T-cell (primary cell): ENCODE data around the gene NPBWR2. TPM values are rescaled to one million over a fixed set of nuclear protein-coding genes. Genes with fewer than 3 reads are reported as not detected.

Experiments
- ATAC-seq, 4 experiments: fragments of 200-7000 bp in 3 of 4; fragments of 150-1000 bp in 1 of 4; cut with Tn5 transposase; replicated peaks in 1 of 4; 1 replicate in 3 of 4; 2 replicates in 1 of 4; pipeline ENCODE4 v1.10.0; 2021; ENCODE audit warnings: moderate library complexity in 3 of 4, mild to moderate bottlenecking in 2 of 4, moderate number of reproducible peaks in 1 of 4
- CTCF ChIA-PET, 2 donors: fragments of 300-600 bp; sonication (Branson Sonifier 250); formaldehyde crosslinking; loops; one replicate each; lab custom pipeline; 2022; ENCODE audit warnings: antibody characterized with exemption in 2 of 2; lab: Charles Lee
- POLR2A ChIA-PET, 2 donors: fragments of 300-600 bp; sonication (Branson Sonifier 250); formaldehyde crosslinking; loops; one replicate each; lab custom pipeline; 2022; ENCODE audit warnings: antibody characterized with exemption in 2 of 2; lab: Charles Lee
- DNase-seq, 35 experiments: peaks; one replicate each; pipeline versions ENCODE4 v3.0.0 to v3.0.0-alpha.2; 2013 to 2023
- H3K27ac ChIP-seq: one replicate; pipeline ENCODE4 v1.5.1; 2013; ENCODE audit warnings: low read length
- H3K27me3 ChIP-seq, 2 experiments: replicated peaks in 1 of 2; 1 replicate in 1 of 2; 2 replicates in 1 of 2; pipeline versions ENCODE4 v1.6.1 to v1.7.0; 2013; ENCODE audit warnings: low read length in 1 of 2, mixed read lengths in 1 of 2; ENCODE audit not compliant: control insufficient read depth in 2 of 2, insufficient read depth in 2 of 2; ENCODE audit errors: extremely low read depth in 1 of 2
- H3K36me3 ChIP-seq, 2 donors: 1 replicate in 1 of 2; 2 replicates in 1 of 2; pipeline versions ENCODE4 v1.6.1 to v1.7.0; 2013; ENCODE audit warnings: low read length in 1 of 2; ENCODE audit not compliant: control insufficient read depth in 2 of 2, insufficient read depth in 1 of 2; ENCODE audit errors: extremely low read depth in 1 of 2
- H3K4me1 ChIP-seq, 2 experiments: 1 replicate in 1 of 2; 2 replicates in 1 of 2; pipeline versions ENCODE4 v1.6.1 to v1.7.0; 2013; ENCODE audit warnings: low read length in 2 of 2, mixed read lengths in 1 of 2; ENCODE audit not compliant: insufficient read depth in 2 of 2, control insufficient read depth in 1 of 2; ENCODE audit errors: extremely low read depth in 1 of 2
- H3K4me3 ChIP-seq, 2 donors: 1 replicate in 1 of 2; 2 replicates in 1 of 2; pipeline versions ENCODE4 v1.5.1 to v1.7.0; 2013; ENCODE audit warnings: mild to moderate bottlenecking in 2 of 2, low read length in 1 of 2, moderate library complexity in 1 of 2; ENCODE audit not compliant: control insufficient read depth in 1 of 2; ENCODE audit errors: extremely low read depth in 1 of 2
- H3K9me3 ChIP-seq: 2 replicates; pipeline ENCODE4 v1.7.0; 2013
- H3K27ac Mint-ChIP-seq, 2 donors: one replicate each; pipeline ENCODE4 v1.8.0; 2020 to 2021; ENCODE audit warnings: mild to moderate bottlenecking in 2 of 2, mixed read lengths in 2 of 2
- H3K27me3 Mint-ChIP-seq, 2 donors: one replicate each; pipeline ENCODE4 v1.8.0; 2021 to 2022; ENCODE audit warnings: mixed read lengths in 2 of 2
- H3K36me3 Mint-ChIP-seq: one replicate; pipeline ENCODE4 v1.8.0; 2021; ENCODE audit warnings: mixed read lengths
- H3K4me1 Mint-ChIP-seq, 3 donors: one replicate each; pipeline ENCODE4 v1.8.0; 2020 to 2022; ENCODE audit warnings: mixed read lengths in 3 of 3, mild to moderate bottlenecking in 1 of 3
- H3K4me3 Mint-ChIP-seq, 3 donors: one replicate each; pipeline ENCODE4 v1.8.0; 2020 to 2022; ENCODE audit warnings: mild to moderate bottlenecking in 3 of 3, mixed read lengths in 3 of 3, moderate library complexity in 3 of 3
- H3K9me3 Mint-ChIP-seq, 3 donors: one replicate each; pipeline ENCODE4 v1.8.0; 2020 to 2022; ENCODE audit warnings: mixed read lengths in 3 of 3
- WGBS: methylation state at CpG from one replicate; pipeline ENCODE4 v1.1.5; 2013; ENCODE audit warnings: missing lambda C conversion rate; ENCODE audit not compliant: insufficient coverage; 5-methylcytosine and 5-hydroxymethylcytosine counted together
- total RNA-seq, 35 experiments: library from RNA in 6 of 35; stranded (reverse) in 6 of 35; fragments of 120-200 nt in 1 of 35; gene quantifications; one replicate each; pipeline versions ENCODE4 v1.2.1 to v1.2.4 and lab custom pipeline; 2013 to 2026

Gene NPBWR2
- total RNA-seq, 5 donors from 2014 or later (not counting 1 experiment from before 2014, with no cell fraction given), result not detected

- Histone ChIP-seq H3K27ac (no peak overlapping the region), H3K9me3 (no peaks in the 10 kb centered on the region), H3K4me1 (no peaks in the 10 kb centered on the region), H3K36me3 (no peaks in the 10 kb centered on the region), H3K27me3 (peaks cover 0 to 29% of the 10 kb centered on the region in 2 experiments), H3K4me3 (no peak overlapping the region)
- Mint-ChIP-seq H3K9me3 (no peaks in the 10 kb centered on the region), H3K4me1 (no peaks in the 10 kb centered on the region), H3K36me3 (no peaks in the 10 kb centered on the region), H3K27me3 (peaks cover 0 to 1% of the 10 kb centered on the region in 2 donors), H3K4me3 (no peak overlapping the region), H3K27ac (no peak overlapping the region)
- no peak for ATAC-seq
- ChIA-PET CTCF (no interaction called here), POLR2A (no interaction called here)
- 85% methylated on average over 2 of the region's 2 CpGs for WGBS
- DNase-seq, result no peak
Observed at GRCh38 chr20:64153410-64153809, 46.0 kb upstream of the NPBWR2 start.

DNA sequence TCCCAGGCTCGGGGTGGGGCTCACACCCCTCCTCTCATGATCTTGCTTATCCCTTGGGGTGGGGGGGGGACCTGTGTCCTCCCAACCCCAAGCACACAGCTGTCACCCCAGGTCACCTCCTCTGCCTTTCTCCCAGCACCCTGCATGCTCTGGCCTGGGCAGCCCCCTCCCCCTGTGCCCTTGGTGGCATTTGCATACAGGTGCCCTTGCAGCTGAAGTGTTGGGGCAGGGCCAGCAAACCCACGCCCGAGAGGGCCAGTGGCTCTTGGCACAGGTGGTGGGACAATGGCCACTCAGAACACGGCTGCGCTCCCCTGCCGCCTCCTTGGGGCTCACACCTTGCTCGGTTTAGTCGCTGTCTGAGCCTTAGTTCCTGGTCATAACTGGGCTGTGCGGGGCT is 45.5 kb upstream of the NPBWR2 start:
- Mint-ChIP-seq H3K27ac (no peak overlapping the region), H3K4me3 (no peak overlapping the region), H3K4me1 (no peaks in the 10 kb centered on the region), H3K27me3 (peaks cover 0 to 1% of the 10 kb centered on the region in 2 donors), H3K36me3 (no peaks in the 10 kb centered on the region), H3K9me3 (no peaks in the 10 kb centered on the region)
- POLR2A ChIA-PET, result no interaction called here
- Histone ChIP-seq H3K4me1 (no peaks in the 10 kb centered on the region), H3K4me3 (no peak overlapping the region), H3K9me3 (no peaks in the 10 kb centered on the region), H3K36me3 (no peaks in the 10 kb centered on the region), H3K27me3 (peaks cover 0 to 29% of the 10 kb centered on the region in 2 experiments), H3K27ac (no peak overlapping the region)
- CTCF ChIA-PET, result no interaction called here
- no peak for DNase-seq
- ATAC-seq, result no peak
- WGBS, result 86% methylated on average over 8 of the region's 9 CpGs

DNA sequence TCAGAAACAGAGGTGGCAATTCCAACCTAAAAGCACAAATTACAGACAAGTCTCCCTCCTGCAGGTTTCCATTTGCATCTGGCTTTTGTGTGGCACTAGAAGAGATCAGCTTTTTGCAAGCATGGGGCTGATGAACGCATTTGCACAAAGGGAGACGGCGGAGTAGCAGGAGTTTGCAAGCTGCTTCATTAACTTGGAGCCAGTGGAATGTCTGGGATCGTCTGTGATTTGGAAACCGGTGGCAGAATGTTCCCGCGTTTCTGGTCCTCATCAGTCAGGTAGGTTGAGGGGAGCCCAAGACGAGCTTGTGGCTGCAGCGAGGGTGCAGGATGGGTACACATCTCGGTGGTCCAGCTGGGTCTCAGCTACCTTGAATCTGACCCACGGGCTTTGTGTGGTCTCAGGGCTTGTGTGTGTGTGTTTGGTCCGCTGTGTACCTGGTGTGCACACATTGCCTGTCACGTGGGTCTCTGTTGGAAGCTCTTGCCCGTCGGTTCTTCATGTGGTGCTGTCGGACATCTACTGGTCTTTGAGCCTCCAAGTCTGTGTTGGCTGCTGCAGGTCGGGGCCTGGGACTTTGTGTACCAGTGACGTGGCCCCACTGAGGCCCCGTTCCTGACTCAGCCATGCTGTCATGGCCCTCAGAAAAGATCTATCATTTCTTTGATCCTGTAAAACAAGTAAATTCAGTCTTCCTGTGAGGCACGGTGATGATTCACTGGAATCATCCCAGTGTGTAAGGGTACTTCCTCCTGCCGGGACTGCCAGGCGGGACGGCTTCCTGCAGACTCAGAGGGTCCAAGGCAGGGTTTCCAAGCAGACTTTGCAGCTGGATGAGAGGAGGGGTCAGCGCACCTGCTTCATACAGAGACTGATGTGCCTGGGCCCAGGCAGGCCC is 44.5 kb upstream of the NPBWR2 start:
- H3K9me3 Mint-ChIP-seq, result no peaks in the 10 kb centered on the region
- Histone ChIP-seq H3K27ac (no peak overlapping the region), H3K9me3 (no peaks in the 10 kb centered on the region), H3K27me3 (peaks cover 0 to 29% of the 10 kb centered on the region in 2 experiments), H3K36me3 (no peaks in the 10 kb centered on the region), H3K4me1 (no peaks in the 10 kb centered on the region), H3K4me3 (no peak overlapping the region)
- no peak overlapping the region for H3K27ac Mint-ChIP-seq
- H3K4me1 Mint-ChIP-seq, result no peaks in the 10 kb centered on the region
- ATAC-seq (no peak), DNase-seq (no peak)
- CTCF ChIA-PET, result no interaction called here
- no peak overlapping the region for H3K4me3 Mint-ChIP-seq
- H3K27me3 Mint-ChIP-seq, result peaks cover 0 to 6% of the 10 kb centered on the region in 2 donors
- H3K36me3 Mint-ChIP-seq, result no peaks in the 10 kb centered on the region
- POLR2A ChIA-PET, result no interaction called here
- 75% methylated on average over 22 of the region's 24 CpGs for WGBS

GRCh38 chr20:64150756-64151632 is 43.6 kb upstream of the NPBWR2 start:
- no peaks in the 10 kb centered on the region for H3K9me3 Mint-ChIP-seq
- ChIA-PET CTCF (no interaction called here), POLR2A (no interaction called here)
- Histone ChIP-seq H3K27ac (no peak overlapping the region), H3K4me1 (no peaks in the 10 kb centered on the region), H3K36me3 (no peaks in the 10 kb centered on the region), H3K27me3 (peaks cover 0 to 29% of the 10 kb centered on the region in 2 experiments), H3K4me3 (no peak overlapping the region), H3K9me3 (no peaks in the 10 kb centered on the region)
- H3K27ac Mint-ChIP-seq, result no peak overlapping the region
- peaks cover 0 to 6% of the 10 kb centered on the region in 2 donors for H3K27me3 Mint-ChIP-seq
- no peaks in the 10 kb centered on the region for H3K36me3 Mint-ChIP-seq
- no peak overlapping the region for H3K4me3 Mint-ChIP-seq
- ATAC-seq (no peak), DNase-seq (no peak)
- H3K4me1 Mint-ChIP-seq, result no peaks in the 10 kb centered on the region
- 72% methylated on average over 12 of the region's 13 CpGs for WGBS

DNA sequence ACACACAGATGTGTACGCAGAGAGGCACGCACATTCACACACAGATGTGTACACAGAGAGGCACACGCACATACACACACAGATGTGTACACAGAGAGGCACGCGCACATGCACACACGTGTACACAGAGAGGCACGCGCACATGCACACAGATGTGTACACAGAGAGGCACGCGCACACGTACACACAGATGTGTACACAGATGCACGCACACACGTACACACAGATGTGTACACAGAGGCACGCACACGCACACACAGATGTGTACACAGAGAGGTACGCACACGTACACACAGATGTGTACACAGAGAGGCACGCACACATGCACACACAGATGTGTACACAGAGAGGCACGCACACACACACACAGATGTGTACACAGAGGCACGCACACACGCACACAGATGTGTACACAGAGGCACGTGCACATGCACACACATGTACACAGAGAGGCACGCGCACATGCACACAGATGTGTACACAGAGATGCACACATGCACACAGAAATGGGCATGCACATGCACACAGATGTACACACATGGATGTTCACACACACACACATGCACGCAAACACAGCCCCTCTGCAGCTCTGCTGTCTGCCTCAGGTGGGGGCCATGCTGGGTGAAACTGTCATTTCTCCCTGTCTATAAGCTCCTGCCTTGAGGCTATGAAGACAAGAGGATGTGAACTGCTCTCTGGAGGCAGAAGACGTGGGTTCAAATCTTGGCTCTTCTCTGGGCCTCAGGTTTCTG is 42.6 kb upstream of the NPBWR2 start:
- Histone ChIP-seq H3K9me3 (no peaks in the 10 kb centered on the region), H3K4me3 (no peak overlapping the region), H3K27ac (no peak overlapping the region), H3K27me3 (peaks cover 0 to 35% of the 10 kb centered on the region in 2 experiments), H3K36me3 (no peaks in the 10 kb centered on the region), H3K4me1 (no peaks in the 10 kb centered on the region)
- H3K4me3 Mint-ChIP-seq, result no peak overlapping the region
- WGBS, result 86% methylated on average over 26 of the region's 26 CpGs
- CTCF ChIA-PET, result no interaction called here
- H3K27ac Mint-ChIP-seq, result no peak overlapping the region
- POLR2A ChIA-PET, result no interaction called here
- no peak for DNase-seq
- no peaks in the 10 kb centered on the region for H3K4me1 Mint-ChIP-seq
- peaks cover 0 to 3% (median 2%) of the 10 kb centered on the region in 3 donors for H3K9me3 Mint-ChIP-seq
- peaks cover 0 to 7% of the 10 kb centered on the region in 2 donors for H3K27me3 Mint-ChIP-seq
- no peaks in the 10 kb centered on the region for H3K36me3 Mint-ChIP-seq
- no peak for ATAC-seq

GRCh38 chr20:64149141-64149540 is 41.8 kb upstream of the NPBWR2 start:
- Histone ChIP-seq H3K36me3 (no peaks in the 10 kb centered on the region), H3K27ac (no peak overlapping the region), H3K4me1 (no peaks in the 10 kb centered on the region), H3K27me3 (peaks cover 0 to 30% of the 10 kb centered on the region in 2 experiments), H3K9me3 (no peaks in the 10 kb centered on the region), H3K4me3 (no peak overlapping the region)
- H3K27ac Mint-ChIP-seq, result no peak overlapping the region
- no peaks in the 10 kb centered on the region for H3K4me1 Mint-ChIP-seq
- no peaks in the 10 kb centered on the region for H3K36me3 Mint-ChIP-seq
- H3K27me3 Mint-ChIP-seq, result peaks cover 0 to 7% of the 10 kb centered on the region in 2 donors
- ATAC-seq, result no peak
- ChIA-PET POLR2A (no interaction called here), CTCF (no interaction called here)
- H3K9me3 Mint-ChIP-seq, result peaks cover 5 to 7% (median 5%) of the 10 kb centered on the region in 3 donors
- no peak for DNase-seq
- WGBS, result 100% methylated on average over 1 of the region's 7 CpGs
- H3K4me3 Mint-ChIP-seq, result no peak overlapping the region
